ENCODE measurements around the gene NOTCH2. TPM values are rescaled to one million over a fixed set of nuclear protein-coding genes. Genes with fewer than 3 reads are reported as not detected.

Gene NOTCH2
- total and polyA plus RNA-seq, 3 experiments from 2014 or later: 24.7 to 53.9 (median 47.1) TPM

- ChIA-PET POLR2A (no interaction called here), CTCF (interaction anchor here (1.2 kb wide), 1 partner anchor 11 kb away, joined by 4 read pairs; no protein-coding TSS in a partner anchor)
- no peaks in the 10 kb centered on the region for H3K9me3 ChIP-seq (ENCODE audit: low read length)
- no peak overlapping the region for H3K4me3 ChIP-seq (ENCODE audit: low read length)
- H3K27ac ChIP-seq (ENCODE audit: low read depth, low read length): no peak overlapping the region
- H3K27me3 Mint-ChIP-seq: no peaks in the 10 kb centered on the region
- H3K27me3 ChIP-seq (ENCODE audit: insufficient read depth, low read length, poor library complexity, severe bottlenecking): no peaks in the 10 kb centered on the region
- DNase-seq: no peak
- H3K4me1 Mint-ChIP-seq: no peaks in the 10 kb centered on the region
- no peak overlapping the region for H3K4me3 Mint-ChIP-seq
- H3K27ac Mint-ChIP-seq: no peak overlapping the region
- H3K9me3 Mint-ChIP-seq: peaks cover 4 to 14% (median 9%) of the 10 kb centered on the region in 5 donors
- peaks cover 48 to 87% (median 56%) of the 10 kb centered on the region in 3 donors for H3K36me3 Mint-ChIP-seq
- H3K4me1 ChIP-seq (ENCODE audit: insufficient read depth, low read length): no peaks in the 10 kb centered on the region
- H3K36me3 ChIP-seq (ENCODE audit: insufficient read depth, low read length): peaks cover 43% of the 10 kb centered on the region
Measured at GRCh38 chr1:119937198-119937597, 132.3 kb downstream of the NOTCH2 start.

- no peak overlapping the region for H3K4me3 ChIP-seq (ENCODE audit: low read length)
- ChIA-PET CTCF (no interaction called here), POLR2A (no interaction called here)
- DNase-seq: no peak
- H3K27ac Mint-ChIP-seq: peak overlapping the region in 3 of 8 donors; percentile 48 to 82 (median 52)
- no peaks in the 10 kb centered on the region for H3K9me3 ChIP-seq (ENCODE audit: low read length)
- H3K4me1 ChIP-seq (ENCODE audit: insufficient read depth, low read length): no peaks in the 10 kb centered on the region
- peaks cover 43% of the 10 kb centered on the region for H3K36me3 ChIP-seq (ENCODE audit: insufficient read depth, low read length)
- H3K27me3 Mint-ChIP-seq: no peaks in the 10 kb centered on the region
- peaks cover 48 to 83% (median 55%) of the 10 kb centered on the region in 3 donors for H3K36me3 Mint-ChIP-seq
- no peak overlapping the region for H3K27ac ChIP-seq (ENCODE audit: low read depth, low read length)
- H3K9me3 Mint-ChIP-seq: peaks cover 4 to 14% (median 9%) of the 10 kb centered on the region in 5 donors
- no peak overlapping the region for H3K4me3 Mint-ChIP-seq
- no peaks in the 10 kb centered on the region for H3K4me1 Mint-ChIP-seq
- no peaks in the 10 kb centered on the region for H3K27me3 ChIP-seq (ENCODE audit: insufficient read depth, low read length, poor library complexity, severe bottlenecking)
Measured at GRCh38 chr1:119935915-119936314, 133.5 kb downstream of the NOTCH2 start.

GRCh38 chr1:119935373-119935772 lies 134.1 kb downstream of the NOTCH2 start:
- peaks cover 43% of the 10 kb centered on the region for H3K36me3 ChIP-seq (ENCODE audit: insufficient read depth, low read length)
- peaks cover 4 to 14% (median 9%) of the 10 kb centered on the region in 5 donors for H3K9me3 Mint-ChIP-seq

GRCh38 chr1:119933397-119933796 lies 136.1 kb downstream of the NOTCH2 start:
- H3K36me3 ChIP-seq (ENCODE audit: insufficient read depth, low read length): peaks cover 45% of the 10 kb centered on the region
- CTCF ChIA-PET: no interaction called here
- H3K36me3 Mint-ChIP-seq: peaks cover 43 to 84% (median 48%) of the 10 kb centered on the region in 3 donors

More at GRCh38 chr1:119935373-119935772, 134.1 kb downstream of the NOTCH2 start:
- peaks cover 48 to 81% (median 52%) of the 10 kb centered on the region in 3 donors for H3K36me3 Mint-ChIP-seq
- POLR2A ChIA-PET: no interaction called here
- no peaks in the 10 kb centered on the region for H3K27me3 ChIP-seq (ENCODE audit: insufficient read depth, low read length, poor library complexity, severe bottlenecking)
- H3K4me3 ChIP-seq (ENCODE audit: low read length): no peak overlapping the region
- CTCF ChIA-PET: no interaction called here
- DNase-seq: no peak
- H3K27me3 Mint-ChIP-seq: no peaks in the 10 kb centered on the region
- no peaks in the 10 kb centered on the region for H3K4me1 ChIP-seq (ENCODE audit: insufficient read depth, low read length)
- no peak overlapping the region for H3K27ac Mint-ChIP-seq
- H3K4me1 Mint-ChIP-seq: no peaks in the 10 kb centered on the region
- no peaks in the 10 kb centered on the region for H3K9me3 ChIP-seq (ENCODE audit: low read length)
- H3K27ac ChIP-seq (ENCODE audit: low read depth, low read length): no peak overlapping the region
- H3K4me3 Mint-ChIP-seq: no peak overlapping the region

GRCh38 chr1:119929643-119930315 lies 139.7 kb downstream of the NOTCH2 start:
- CTCF ChIA-PET: no interaction called here
- H3K27me3 ChIP-seq (ENCODE audit: insufficient read depth, low read length, poor library complexity, severe bottlenecking): no peaks in the 10 kb centered on the region
- peaks cover 26 to 88% (median 38%) of the 10 kb centered on the region in 3 donors for H3K36me3 Mint-ChIP-seq

More at GRCh38 chr1:119933397-119933796, 136.1 kb downstream of the NOTCH2 start:
- no peaks in the 10 kb centered on the region for H3K4me1 Mint-ChIP-seq
- no peaks in the 10 kb centered on the region for H3K4me1 ChIP-seq (ENCODE audit: insufficient read depth, low read length)
- no peaks in the 10 kb centered on the region for H3K27me3 Mint-ChIP-seq
- no peak overlapping the region for H3K4me3 ChIP-seq (ENCODE audit: low read length)
- H3K27ac ChIP-seq (ENCODE audit: low read depth, low read length): no peak overlapping the region
- no peaks in the 10 kb centered on the region for H3K9me3 ChIP-seq (ENCODE audit: low read length)
- H3K27me3 ChIP-seq (ENCODE audit: insufficient read depth, low read length, poor library complexity, severe bottlenecking): no peaks in the 10 kb centered on the region
- H3K4me3 Mint-ChIP-seq: no peak overlapping the region
- no peak overlapping the region for H3K27ac Mint-ChIP-seq
- peaks cover 4 to 14% (median 9%) of the 10 kb centered on the region in 5 donors for H3K9me3 Mint-ChIP-seq
- no peak for DNase-seq
- POLR2A ChIA-PET: no interaction called here

DNA sequence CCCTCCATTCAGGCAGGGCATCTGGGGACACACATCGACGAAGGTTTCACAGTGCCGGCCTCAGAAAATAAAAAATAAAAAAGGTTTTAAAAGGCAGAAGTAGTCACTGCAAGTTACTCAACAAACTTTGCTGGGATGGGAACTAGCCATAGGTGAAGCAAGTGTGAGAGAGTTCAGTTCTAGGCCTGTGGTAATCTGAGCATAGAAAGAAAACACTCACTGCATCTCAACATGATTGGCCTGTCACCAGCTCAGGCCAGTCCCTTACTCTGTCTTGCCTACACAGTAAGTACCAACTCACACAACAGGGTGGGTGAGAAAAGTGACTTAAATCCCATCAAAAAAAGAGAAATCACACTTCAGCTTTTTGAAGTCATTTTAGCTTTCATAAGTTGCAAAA lies 142.9 kb downstream of the NOTCH2 start:
- ChIA-PET CTCF (interaction anchor here (0.7 to 1.2 kb wide), 2 partner anchors 22 to 30 kb away, joined by 3 to 4 read pairs; partner anchors contain the start of gene ADAM30), POLR2A (no interaction called here)
- H3K9me3 Mint-ChIP-seq: no peaks in the 10 kb centered on the region

More at GRCh38 chr1:119929643-119930315, 139.7 kb downstream of the NOTCH2 start:
- H3K27ac ChIP-seq (ENCODE audit: low read depth, low read length): no peak overlapping the region
- Mint-ChIP-seq H3K27ac (no peak overlapping the region), H3K27me3 (no peaks in the 10 kb centered on the region), H3K4me1 (no peaks in the 10 kb centered on the region), H3K4me3 (no peak overlapping the region), H3K9me3 (peaks cover 4 to 14% (median 9%) of the 10 kb centered on the region in 5 donors)
- peaks cover 52% of the 10 kb centered on the region for H3K36me3 ChIP-seq (ENCODE audit: insufficient read depth, low read length)
- POLR2A ChIA-PET: no interaction called here
- no peak for DNase-seq
- H3K4me3 ChIP-seq (ENCODE audit: low read length): no peak overlapping the region
- no peaks in the 10 kb centered on the region for H3K9me3 ChIP-seq (ENCODE audit: low read length)
- no peaks in the 10 kb centered on the region for H3K4me1 ChIP-seq (ENCODE audit: insufficient read depth, low read length)

DNA sequence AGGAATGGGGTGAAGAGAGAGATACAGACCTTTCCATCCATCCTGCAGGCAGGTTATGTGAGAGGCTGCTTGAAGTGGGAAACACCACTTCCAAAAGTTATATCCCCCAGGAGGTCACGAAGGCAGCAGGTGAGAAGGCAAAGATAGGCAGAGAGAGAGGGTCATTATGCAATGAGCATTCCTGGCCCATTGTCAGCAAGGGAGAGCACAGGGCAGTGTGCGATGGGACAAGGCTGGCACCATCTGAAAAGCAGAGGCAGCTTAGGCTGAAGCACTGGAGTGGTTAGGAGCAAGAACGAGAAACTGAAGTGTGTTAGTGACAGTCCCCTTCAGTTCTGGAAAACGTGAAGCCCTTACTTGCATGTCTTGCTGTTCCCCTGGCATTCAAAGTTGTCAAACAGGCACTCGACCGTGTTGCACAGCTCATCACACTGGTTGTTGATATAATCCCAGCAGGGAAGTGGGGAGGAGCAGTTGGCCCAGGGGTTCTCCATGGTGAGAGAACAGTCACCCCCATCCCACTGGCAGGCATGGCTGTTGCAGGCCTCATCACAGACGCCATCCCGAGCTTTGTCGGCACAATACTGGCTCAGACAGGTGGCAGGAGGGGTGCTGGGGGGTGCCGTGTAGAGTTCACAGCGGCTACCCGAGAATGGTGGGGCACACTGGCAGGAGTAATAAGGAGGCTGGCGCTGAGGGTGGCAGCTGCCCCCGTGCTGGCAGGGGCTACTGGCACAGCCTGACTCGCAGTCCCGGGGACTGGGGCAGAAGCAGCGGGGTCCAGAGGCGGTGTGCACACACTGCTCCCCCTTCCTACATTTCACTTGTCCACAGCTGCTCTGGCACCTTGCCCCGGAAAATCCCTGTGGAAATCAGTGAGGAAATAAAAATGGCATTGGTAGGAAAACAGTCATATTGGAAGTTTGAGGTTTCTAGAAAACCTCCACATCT lies 144.2 kb downstream of the NOTCH2 start:
- Mint-ChIP-seq H3K4me3 (no peak overlapping the region), H3K36me3 (peaks cover 23 to 99% (median 42%) of the 10 kb centered on the region in 3 donors), H3K27ac (peak overlapping the region in 2 of 8 donors; percentile 24 to 64), H3K4me1 (no peaks in the 10 kb centered on the region), H3K27me3 (no peaks in the 10 kb centered on the region), H3K9me3 (no peaks in the 10 kb centered on the region)
- H3K4me1 ChIP-seq (ENCODE audit: insufficient read depth, low read length): no peaks in the 10 kb centered on the region
- no peak overlapping the region for H3K27ac ChIP-seq (ENCODE audit: low read depth, low read length)
- ChIA-PET POLR2A (no interaction called here), CTCF (interaction anchor here (1.2 kb wide), 1 partner anchor 23 kb away, joined by 4 read pairs; no protein-coding TSS in a partner anchor)
- no peaks in the 10 kb centered on the region for H3K9me3 ChIP-seq (ENCODE audit: low read length)
- no peak overlapping the region for H3K4me3 ChIP-seq (ENCODE audit: low read length)
- H3K27me3 ChIP-seq (ENCODE audit: insufficient read depth, low read length, poor library complexity, severe bottlenecking): no peaks in the 10 kb centered on the region
- no peak for DNase-seq
- peaks cover 66% of the 10 kb centered on the region for H3K36me3 ChIP-seq (ENCODE audit: insufficient read depth, low read length)

More for the DNA sequence above, 142.9 kb downstream of the NOTCH2 start:
- H3K4me1 Mint-ChIP-seq: no peaks in the 10 kb centered on the region
- no peaks in the 10 kb centered on the region for H3K4me1 ChIP-seq (ENCODE audit: insufficient read depth, low read length)
- no peak overlapping the region for H3K27ac Mint-ChIP-seq
- H3K27me3 ChIP-seq (ENCODE audit: insufficient read depth, low read length, poor library complexity, severe bottlenecking): no peaks in the 10 kb centered on the region
- DNase-seq: no peak
- no peak overlapping the region for H3K4me3 Mint-ChIP-seq
- peaks cover 66% of the 10 kb centered on the region for H3K36me3 ChIP-seq (ENCODE audit: insufficient read depth, low read length)
- no peaks in the 10 kb centered on the region for H3K9me3 ChIP-seq (ENCODE audit: low read length)
- H3K27me3 Mint-ChIP-seq: no peaks in the 10 kb centered on the region
- H3K36me3 Mint-ChIP-seq: peaks cover 20 to 93% (median 36%) of the 10 kb centered on the region in 3 donors
- H3K27ac ChIP-seq (ENCODE audit: low read depth, low read length): no peak overlapping the region
- H3K4me3 ChIP-seq (ENCODE audit: low read length): no peak overlapping the region

Data from CD8-positive, alpha-beta memory T cell (primary cell).